ENCODE measurements around the gene TSC1. TPM values are rescaled to one million over a fixed set of nuclear protein-coding genes. Genes with fewer than 3 reads are reported as not detected.

Gene TSC1
- total RNA-seq, 1 donor = 68.4 TPM

DNA sequence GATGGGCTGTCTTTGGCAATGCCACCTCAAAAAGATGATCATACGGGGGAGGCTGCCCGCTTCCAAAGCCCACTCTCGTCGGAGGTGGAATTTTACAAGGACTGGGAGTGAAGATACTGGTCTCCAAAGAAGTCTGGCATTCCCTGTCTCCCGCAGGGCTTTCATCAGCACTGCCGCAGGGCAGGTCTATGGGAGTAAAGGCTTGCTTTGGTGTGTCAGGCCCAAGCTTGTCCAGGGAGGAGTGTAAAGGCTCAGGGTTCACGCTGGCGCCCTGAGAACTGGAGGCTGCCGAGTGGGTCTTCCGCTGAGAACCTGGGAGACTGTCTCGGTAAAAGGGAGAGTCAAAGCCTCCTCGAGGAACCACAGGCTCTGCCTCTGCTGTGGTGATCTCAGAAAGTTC is 38.7 kb downstream of the TSC1 start:
- TF ChIP-seq, protein P1, sequence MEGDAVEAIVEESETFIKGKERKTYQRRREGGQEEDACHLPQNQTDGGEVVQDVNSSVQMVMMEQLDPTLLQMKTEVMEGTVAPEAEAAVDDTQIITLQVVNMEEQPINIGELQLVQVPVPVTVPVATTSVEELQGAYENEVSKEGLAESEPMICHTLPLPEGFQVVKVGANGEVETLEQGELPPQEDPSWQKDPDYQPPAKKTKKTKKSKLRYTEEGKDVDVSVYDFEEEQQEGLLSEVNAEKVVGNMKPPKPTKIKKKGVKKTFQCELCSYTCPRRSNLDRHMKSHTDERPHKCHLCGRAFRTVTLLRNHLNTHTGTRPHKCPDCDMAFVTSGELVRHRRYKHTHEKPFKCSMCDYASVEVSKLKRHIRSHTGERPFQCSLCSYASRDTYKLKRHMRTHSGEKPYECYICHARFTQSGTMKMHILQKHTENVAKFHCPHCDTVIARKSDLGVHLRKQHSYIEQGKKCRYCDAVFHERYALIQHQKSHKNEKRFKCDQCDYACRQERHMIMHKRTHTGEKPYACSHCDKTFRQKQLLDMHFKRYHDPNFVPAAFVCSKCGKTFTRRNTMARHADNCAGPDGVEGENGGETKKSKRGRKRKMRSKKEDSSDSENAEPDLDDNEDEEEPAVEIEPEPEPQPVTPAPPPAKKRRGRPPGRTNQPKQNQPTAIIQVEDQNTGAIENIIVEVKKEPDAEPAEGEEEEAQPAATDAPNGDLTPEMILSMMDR (IDR thresholded peaks at IDR 0.05; ENCODE audit: extremely low read depth, low read depth, low read length) = no peak

DNA sequence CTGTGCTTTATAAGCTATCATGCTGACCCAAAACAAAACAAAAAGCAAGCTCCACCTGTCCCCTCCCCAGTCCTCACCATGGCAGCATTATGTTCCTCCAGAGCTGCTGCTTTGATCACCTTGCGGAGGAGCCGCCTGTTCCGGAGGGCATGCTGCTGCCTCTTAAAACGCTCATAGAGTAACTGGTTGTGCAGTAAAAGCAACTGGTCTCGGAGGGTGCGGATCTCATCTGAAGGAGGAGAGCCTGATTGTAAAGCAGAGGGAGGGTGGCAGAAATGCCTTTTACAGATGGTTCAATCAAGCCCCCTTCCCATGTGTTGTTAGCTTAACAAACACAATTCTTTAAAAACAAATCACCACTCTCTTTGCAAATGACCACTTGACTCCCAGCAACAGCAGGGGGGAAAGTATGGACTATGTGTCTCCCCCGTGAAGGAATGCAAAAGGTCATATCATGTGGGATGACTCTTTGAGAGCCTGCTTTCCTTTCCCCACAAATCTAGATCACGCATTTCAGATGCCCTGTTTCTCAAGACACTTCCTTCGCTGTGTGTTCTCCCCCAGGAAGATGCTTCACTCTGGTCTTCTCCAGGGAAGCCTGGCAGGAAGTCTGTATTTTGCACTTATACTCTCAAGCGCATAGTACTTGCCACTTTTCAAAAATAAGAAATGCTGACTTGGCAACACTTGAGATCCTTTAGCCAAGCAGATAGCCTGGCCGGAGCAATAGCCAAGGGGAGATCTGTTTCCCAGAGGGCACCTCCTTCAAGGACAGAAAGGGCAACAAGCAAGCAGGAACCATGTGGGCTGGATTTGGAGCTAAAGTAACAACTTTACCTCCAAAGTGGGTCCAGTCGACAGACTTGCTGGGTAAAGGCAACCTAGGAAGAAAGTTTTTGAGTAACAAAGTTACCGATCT is 40.6 kb downstream of the TSC1 start:
- H2AFZ ChIP-seq (ENCODE audit: low read length) = no peak overlapping the region
- TF ChIP-seq, protein P1 (IDR thresholded peaks at IDR 0.05; ENCODE audit: extremely low read depth, low read depth, low read length) = no peak
- no peaks in the 10 kb centered on the region for H3K9me3 ChIP-seq (ENCODE audit: low read depth, low read length)
- H3K4me1 ChIP-seq (ENCODE audit: insufficient read depth, low read length) = no peaks in the 10 kb centered on the region
- H3K79me2 ChIP-seq (ENCODE audit: insufficient read depth, low read length) = no peaks in the 10 kb centered on the region
- no peaks in the 10 kb centered on the region for H4K20me1 ChIP-seq (ENCODE audit: insufficient read depth, low read length)
- no peak overlapping the region for H3K4me2 ChIP-seq (ENCODE audit: insufficient read depth, low read length)
- H3K4me3 ChIP-seq (ENCODE audit: insufficient read depth, low read length) = no peak overlapping the region
- DNase-seq (ENCODE audit: insufficient read length, low spot score, missing footprints) = no peak
- no peaks in the 10 kb centered on the region for H3K27me3 ChIP-seq (ENCODE audit: insufficient read depth, low read length)
- peaks cover 60% of the 10 kb centered on the region for H3K36me3 ChIP-seq (ENCODE audit: insufficient read depth, low read length)
- H3K27ac ChIP-seq (ENCODE audit: low read depth, low read length) = no peak overlapping the region

More for the DNA sequence above, 38.7 kb downstream of the TSC1 start:
- Histone ChIP-seq H4K20me1 (ENCODE audit: insufficient read depth, low read length) (no peaks in the 10 kb centered on the region), H3K36me3 (ENCODE audit: insufficient read depth, low read length) (peaks cover 65% of the 10 kb centered on the region), H3K4me1 (ENCODE audit: insufficient read depth, low read length) (no peaks in the 10 kb centered on the region), H3K4me3 (ENCODE audit: insufficient read depth, low read length) (no peak overlapping the region), H3K27me3 (ENCODE audit: insufficient read depth, low read length) (no peaks in the 10 kb centered on the region), H3K27ac (ENCODE audit: low read depth, low read length) (no peak overlapping the region), H3K9me3 (ENCODE audit: low read depth, low read length) (no peaks in the 10 kb centered on the region), H3K4me2 (ENCODE audit: insufficient read depth, low read length) (no peak overlapping the region), H2AFZ (ENCODE audit: low read length) (no peak overlapping the region), H3K79me2 (ENCODE audit: insufficient read depth, low read length) (no peaks in the 10 kb centered on the region)
- no peak for DNase-seq (ENCODE audit: insufficient read length, low spot score, missing footprints)

DNA sequence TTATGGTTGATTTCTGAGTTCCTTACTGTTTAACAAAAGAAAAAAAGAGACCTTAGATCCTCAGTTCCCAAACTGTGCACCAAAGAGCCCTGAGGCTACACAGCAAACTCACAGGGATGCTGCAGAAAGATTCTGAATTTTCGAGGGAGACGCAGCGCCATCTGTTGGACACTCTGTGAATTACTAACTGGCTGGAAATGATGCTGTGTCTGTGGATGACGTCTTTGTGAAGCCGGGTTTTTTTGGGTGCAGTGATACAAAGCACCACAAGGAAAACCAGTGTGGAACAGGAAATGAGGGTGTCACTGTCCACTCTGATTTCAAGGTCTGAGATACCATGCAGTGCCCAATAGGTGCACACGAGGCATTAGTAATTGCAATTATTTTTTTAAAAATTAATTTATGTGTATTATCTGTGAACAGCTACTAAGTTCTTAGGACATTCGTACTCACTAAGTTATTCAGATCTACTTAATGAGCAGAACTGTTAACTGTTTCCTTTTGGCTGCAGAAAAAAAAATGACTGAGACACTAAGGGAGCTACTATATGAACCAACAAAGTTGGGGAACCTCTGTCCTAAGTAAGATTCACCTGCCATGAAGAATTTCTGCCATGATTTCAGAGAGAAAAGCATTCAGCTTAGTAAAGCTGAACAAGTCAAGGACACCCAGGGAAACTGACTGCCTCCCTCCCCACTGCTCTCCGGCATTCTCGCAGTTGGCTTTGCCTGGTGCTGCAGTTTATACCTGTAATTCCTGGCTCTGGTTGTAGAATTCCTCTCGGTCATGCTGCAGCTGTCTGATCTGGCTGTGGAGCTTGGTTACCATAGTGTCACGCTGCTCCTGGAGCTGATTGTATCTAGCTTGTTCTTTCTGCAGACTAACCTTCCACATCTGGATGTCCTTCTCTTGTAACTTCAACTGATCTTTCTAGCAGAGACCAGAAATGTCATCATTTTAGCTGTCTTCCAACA is 42.3 kb downstream of the TSC1 start:
- Histone ChIP-seq H3K9me3 (ENCODE audit: low read depth, low read length) (no peaks in the 10 kb centered on the region), H4K20me1 (ENCODE audit: insufficient read depth, low read length) (no peaks in the 10 kb centered on the region), H3K4me2 (ENCODE audit: insufficient read depth, low read length) (no peak overlapping the region), H3K4me3 (ENCODE audit: insufficient read depth, low read length) (no peak overlapping the region), H3K36me3 (ENCODE audit: insufficient read depth, low read length) (peaks cover 63% of the 10 kb centered on the region), H3K79me2 (ENCODE audit: insufficient read depth, low read length) (no peaks in the 10 kb centered on the region), H3K4me1 (ENCODE audit: insufficient read depth, low read length) (no peaks in the 10 kb centered on the region), H2AFZ (ENCODE audit: low read length) (no peak overlapping the region), H3K27ac (ENCODE audit: low read depth, low read length) (no peak overlapping the region), H3K27me3 (ENCODE audit: insufficient read depth, low read length) (no peaks in the 10 kb centered on the region)
- TF ChIP-seq, protein P1 (IDR thresholded peaks at IDR 0.05; ENCODE audit: extremely low read depth, low read depth, low read length) = peak; percentile 99
- DNase-seq (ENCODE audit: insufficient read length, low spot score, missing footprints) = peak; percentile 91

Data from osteoblast (primary cell).